ENCODE results near the gene MAGIX. TPM values are rescaled to one million over a fixed set of nuclear protein-coding genes. Genes with fewer than 3 reads are reported as not detected.

The MAGIX gene
- 1 to 10 TPM; 2.2 TPM for total RNA-seq

GRCh38 chrX:49162620-49163019, at the start of gene MAGIX:
Gene MAGIX, plus strand, starts transcription at chrX:49162758. Its CDS starts 132 bp downstream, at chrX:49162890.

DNA sequence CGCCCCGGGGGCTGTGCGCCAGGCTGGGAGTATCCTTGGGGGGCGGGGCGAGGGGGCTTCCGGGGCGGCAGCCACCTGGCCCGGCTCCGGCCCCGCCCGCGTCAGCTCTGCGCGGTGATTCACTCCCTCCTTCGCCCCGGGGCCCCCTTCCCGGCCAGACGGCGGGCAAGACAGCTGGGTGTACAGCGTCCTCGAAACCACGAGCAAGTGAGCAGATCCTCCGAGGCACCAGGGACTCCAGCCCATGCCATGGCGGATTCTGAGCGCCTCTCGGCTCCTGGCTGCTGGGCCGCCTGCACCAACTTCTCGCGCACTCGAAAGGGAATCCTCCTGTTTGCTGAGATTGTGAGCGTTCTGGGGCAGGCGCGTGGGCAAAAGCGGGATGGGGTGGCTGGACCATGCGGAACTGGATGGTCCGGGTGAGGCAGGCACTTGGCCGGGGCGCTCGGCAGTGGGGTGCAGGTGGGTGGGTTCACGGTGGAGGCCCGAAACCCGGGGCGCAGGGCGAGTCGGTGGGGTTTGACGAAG, 9.3 kb downstream of the MAGIX start, which contains the start of gene PLP2:
Gene PLP2, plus strand, starts transcription at position 147 of the 528 bp plus-strand sequence. Its CDS starts 103 bp downstream, at position 250.

DNA sequence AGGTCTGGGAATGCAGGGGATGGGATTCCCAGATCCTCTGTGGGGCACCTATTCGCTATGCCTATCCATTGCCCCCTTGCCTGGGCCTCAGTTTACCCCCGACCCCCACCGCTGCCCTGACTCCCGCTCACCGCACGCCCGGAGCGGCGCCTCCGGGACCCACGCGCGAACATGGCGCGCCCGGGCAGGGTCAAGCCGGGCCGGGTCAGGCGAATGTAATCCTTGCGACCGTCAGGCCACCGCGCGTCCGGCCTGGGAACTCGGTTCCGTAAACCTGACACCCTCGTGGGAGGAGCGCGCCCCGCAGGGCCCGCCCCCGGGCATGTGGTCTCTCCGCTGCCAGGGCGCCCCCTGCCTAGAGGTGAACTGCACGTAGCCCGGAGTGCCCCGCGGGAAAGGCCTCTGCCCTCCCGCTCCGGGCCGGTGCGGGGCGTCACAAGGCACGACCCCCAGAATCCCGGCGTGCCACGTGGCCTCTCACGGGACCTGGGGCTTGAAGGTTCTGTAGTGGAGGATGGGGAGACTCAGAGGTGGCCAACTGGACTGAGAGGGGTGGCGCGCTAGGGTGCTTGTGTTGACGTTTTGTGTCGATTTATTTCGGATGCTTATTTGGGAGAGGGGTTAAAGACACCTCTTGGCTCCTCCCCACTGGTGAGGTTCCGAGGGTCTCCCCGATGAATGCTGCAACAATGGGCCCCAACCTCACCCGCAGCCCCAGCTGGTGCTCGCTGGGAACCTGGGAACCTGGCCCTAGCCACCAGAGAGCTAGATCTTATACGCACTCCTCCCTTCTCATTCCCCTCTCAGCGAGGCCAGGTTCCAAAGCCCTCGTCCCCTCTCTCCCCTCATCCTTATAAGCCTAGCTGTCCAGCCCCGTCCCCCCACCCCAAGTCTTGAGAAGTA, 23.8 kb downstream of the MAGIX start, which contains the start of gene PRICKLE3:
Gene PRICKLE3, minus strand, starts transcription at position 249 of the 903 bp plus-strand sequence. Its CDS starts 76 bp downstream, at position 173.

GRCh38 chrX:49199906-49200771, 37.6 kb downstream of the MAGIX start, which contains the start of gene SYP:
Gene SYP, minus strand, starts transcription at chrX:49200193. Its CDS starts 7 bp downstream, at chrX:49200186.

Other genes starting within 250 kb of the MAGIX start
- gene PIM2, start 243.7 kb upstream of the MAGIX start, total RNA-seq: 100 to 1,000 TPM; 297 to 304 TPM
- gene OTUD5, start 205.2 kb upstream of the MAGIX start, total RNA-seq: 10 to 100 TPM; 54.1 to 55.2 TPM
- 1 to 10 TPM; 3.5 to 4.2 TPM for gene KCND1, start 190.9 kb upstream of the MAGIX start, total RNA-seq
- gene GRIPAP1, start 160.5 kb upstream of the MAGIX start, total RNA-seq: 100 to 1,000 TPM in 1 of 2 experiments, 10 to 100 TPM in 1; 97.9 to 104 TPM
- gene TFE3, start 119.4 kb upstream of the MAGIX start, total RNA-seq: 10 to 100 TPM; 25.8 to 26.5 TPM
- gene CCDC120, start 103.8 kb upstream of the MAGIX start, total RNA-seq: 1 to 10 TPM; 7.5 TPM
- 10 to 100 TPM; 23.8 to 26.7 TPM for gene PRAF2, start 88.8 kb upstream of the MAGIX start, total RNA-seq
- 10 to 100 TPM; 63.5 to 66.2 TPM for gene WDR45, start 82.9 kb upstream of the MAGIX start, total RNA-seq
- 10 to 100 TPM; 40.2 to 43.1 TPM for gene GPKOW, start 39.0 kb upstream of the MAGIX start, total RNA-seq
- 100 to 1,000 TPM; 203 to 206 TPM for gene PLP2, start 9.1 kb downstream of the MAGIX start, total RNA-seq
- gene PRICKLE3, start 23.6 kb downstream of the MAGIX start, total RNA-seq: 10 to 100 TPM; 15.5 to 15.9 TPM
- gene SYP, start 37.4 kb downstream of the MAGIX start, total RNA-seq: 1 to 10 TPM; 1.4 to 1.8 TPM
- gene CACNA1F, start 70.6 kb downstream of the MAGIX start, total RNA-seq: under 1 TPM; 0.50 to 0.91 TPM
- 10 to 100 TPM; 29.3 to 30.3 TPM for gene CCDC22, start 72.7 kb downstream of the MAGIX start, total RNA-seq
- gene FOXP3, start 102.0 kb downstream of the MAGIX start, total RNA-seq: 10 to 100 TPM; 11.5 to 12.5 TPM
- 10 to 100 TPM; 10.8 to 12.3 TPM for gene PPP1R3F, start 107.0 kb downstream of the MAGIX start, total RNA-seq
- not detected for gene GAGE10, start 140.9 kb downstream of the MAGIX start, total RNA-seq
- not detected for gene GAGE12J, start 159.3 kb downstream of the MAGIX start, total RNA-seq
- not detected for gene GAGE13, start 168.8 kb downstream of the MAGIX start, total RNA-seq

All from activated naive CD4-positive, alpha-beta T cell treated with anti-CD3 and anti-CD28 coated beads, Interleukin-2, amount 10 ng/mL, durations not matched to agents 5 hours and 36 hours (primary cell).